ENCODE results near the gene PPM1A.

Gene PPM1A

DNA sequence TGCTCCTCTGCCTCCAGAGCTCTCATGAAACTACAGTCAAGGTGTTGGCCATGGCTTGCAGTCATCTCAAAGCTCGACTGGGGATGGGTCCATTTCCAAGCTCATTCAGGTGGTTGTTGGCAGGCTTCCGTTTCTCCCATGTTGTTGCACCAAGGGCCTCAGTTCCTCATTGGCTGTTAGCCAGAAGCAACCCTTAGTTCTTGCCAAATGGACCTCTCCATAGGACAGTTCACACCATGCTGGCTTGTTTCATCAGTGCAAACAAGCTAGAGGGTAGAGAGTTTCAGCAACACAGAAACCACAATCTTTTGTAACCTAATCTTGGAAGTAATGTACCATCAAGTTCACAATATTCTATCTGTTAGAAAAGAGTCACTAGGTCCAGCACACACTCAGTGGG is 22.7 kb upstream of the PPM1A start:
- TF ChIP-seq, protein P1, sequence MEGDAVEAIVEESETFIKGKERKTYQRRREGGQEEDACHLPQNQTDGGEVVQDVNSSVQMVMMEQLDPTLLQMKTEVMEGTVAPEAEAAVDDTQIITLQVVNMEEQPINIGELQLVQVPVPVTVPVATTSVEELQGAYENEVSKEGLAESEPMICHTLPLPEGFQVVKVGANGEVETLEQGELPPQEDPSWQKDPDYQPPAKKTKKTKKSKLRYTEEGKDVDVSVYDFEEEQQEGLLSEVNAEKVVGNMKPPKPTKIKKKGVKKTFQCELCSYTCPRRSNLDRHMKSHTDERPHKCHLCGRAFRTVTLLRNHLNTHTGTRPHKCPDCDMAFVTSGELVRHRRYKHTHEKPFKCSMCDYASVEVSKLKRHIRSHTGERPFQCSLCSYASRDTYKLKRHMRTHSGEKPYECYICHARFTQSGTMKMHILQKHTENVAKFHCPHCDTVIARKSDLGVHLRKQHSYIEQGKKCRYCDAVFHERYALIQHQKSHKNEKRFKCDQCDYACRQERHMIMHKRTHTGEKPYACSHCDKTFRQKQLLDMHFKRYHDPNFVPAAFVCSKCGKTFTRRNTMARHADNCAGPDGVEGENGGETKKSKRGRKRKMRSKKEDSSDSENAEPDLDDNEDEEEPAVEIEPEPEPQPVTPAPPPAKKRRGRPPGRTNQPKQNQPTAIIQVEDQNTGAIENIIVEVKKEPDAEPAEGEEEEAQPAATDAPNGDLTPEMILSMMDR (IDR thresholded peaks at IDR 0.05): no peak
- no peak for DNase-seq (ENCODE audit: low spot score)
- no peak overlapping the region for H3K4me3 ChIP-seq

DNA sequence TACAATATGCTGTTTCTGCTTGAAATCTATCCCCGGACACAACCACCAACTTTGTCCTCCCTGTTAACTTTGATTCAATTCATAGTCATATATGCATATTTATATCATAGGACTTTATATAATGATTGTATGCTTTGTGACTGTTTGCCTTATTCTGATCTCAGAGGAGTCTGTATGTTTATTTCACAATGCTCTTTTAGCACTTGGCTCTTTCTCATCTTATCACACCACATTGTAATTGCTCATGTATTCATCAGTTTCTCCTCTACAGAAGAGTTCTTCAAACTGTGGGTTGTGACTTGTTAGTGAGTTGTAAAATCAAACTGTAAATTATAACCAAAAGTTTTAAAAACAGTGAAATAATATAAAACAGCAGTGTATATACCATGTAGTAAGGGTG is 21.7 kb upstream of the PPM1A start:
- Histone ChIP-seq H3K4me3 (no peak overlapping the region), H3K27ac (no peak overlapping the region)
- TF ChIP-seq, protein P1 (IDR thresholded peaks at IDR 0.05): no peak
- no peak for DNase-seq (ENCODE audit: low spot score)

More for the DNA sequence above, 22.7 kb upstream of the PPM1A start:
- H3K27ac ChIP-seq: no peak overlapping the region

DNA sequence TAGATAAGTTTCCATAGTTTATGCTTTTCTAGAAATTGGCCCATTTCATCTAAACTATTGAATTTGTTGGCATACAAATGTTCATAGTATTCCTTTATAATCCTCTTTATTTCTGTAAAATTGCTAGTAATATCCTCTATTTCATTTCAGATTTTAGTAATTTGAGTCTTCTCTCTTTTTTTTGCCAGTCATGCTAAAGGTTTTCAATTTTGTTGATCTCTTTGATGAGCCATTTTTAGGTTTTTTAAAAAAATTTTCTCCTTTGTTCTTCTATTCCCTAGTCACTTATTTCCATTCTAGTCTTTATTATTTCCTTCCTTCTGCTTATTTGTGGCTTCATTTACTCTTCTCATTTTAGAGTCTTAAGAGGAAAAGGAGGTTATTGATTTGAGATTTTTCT is 19.4 kb upstream of the PPM1A start:
- DNase-seq (ENCODE audit: low spot score): no peak
- TF ChIP-seq, protein P1 (IDR thresholded peaks at IDR 0.05): no peak
- H3K4me3 ChIP-seq: no peak overlapping the region
- no peak overlapping the region for H3K27ac ChIP-seq

DNA sequence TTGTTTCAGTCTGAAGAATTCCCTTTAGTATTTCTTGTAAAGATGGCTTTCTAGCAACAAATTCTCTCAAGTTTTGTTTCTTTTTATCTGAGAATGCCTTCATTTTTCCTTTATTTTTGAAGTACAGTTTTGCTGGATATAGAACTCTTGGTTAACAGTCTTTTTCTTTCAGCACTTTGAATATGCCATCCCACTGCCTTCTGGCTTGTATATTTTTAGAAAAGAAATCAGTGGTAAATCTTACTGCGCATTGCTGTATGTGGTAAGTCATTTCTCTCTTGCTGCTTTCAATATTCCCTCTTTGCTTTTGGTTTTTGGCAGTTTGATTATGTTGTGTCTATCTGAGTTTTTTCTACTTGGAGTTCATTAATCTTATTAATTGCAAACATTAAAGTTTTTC is 16.8 kb upstream of the PPM1A start:
- Histone ChIP-seq H3K27ac (no peak overlapping the region), H3K4me3 (no peak overlapping the region)
- TF ChIP-seq, protein P1 (IDR thresholded peaks at IDR 0.05): no peak
- no peak for DNase-seq (ENCODE audit: low spot score)

DNA sequence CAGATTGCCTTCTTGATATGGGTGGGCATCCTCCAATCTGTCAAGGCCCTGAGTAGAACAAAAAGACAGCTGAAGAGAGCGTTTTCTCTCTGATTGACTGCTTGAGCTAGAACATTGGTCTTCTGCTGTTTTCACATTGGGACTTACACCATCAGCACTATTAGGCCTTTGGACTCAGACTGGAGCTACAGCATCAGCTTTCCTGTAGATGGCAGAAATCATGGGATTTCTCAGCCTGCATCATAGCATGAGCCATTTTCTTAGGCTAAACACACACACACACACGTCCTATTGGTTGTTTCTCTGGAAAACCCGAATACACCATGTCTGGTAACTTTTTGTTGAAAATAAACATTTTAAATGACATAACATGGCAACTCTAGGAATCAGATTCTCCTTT is 15.8 kb upstream of the PPM1A start:
- no peak for DNase-seq (ENCODE audit: low spot score)
- TF ChIP-seq, protein P1 (IDR thresholded peaks at IDR 0.05): no peak
- no peak overlapping the region for H3K27ac ChIP-seq
- no peak overlapping the region for H3K4me3 ChIP-seq

GRCh38 chr14:60233891-60234290 is 15.1 kb upstream of the PPM1A start:
- TF ChIP-seq, protein P1 (IDR thresholded peaks at IDR 0.05): no peak
- no peak overlapping the region for H3K4me3 ChIP-seq
- no peak overlapping the region for H3K27ac ChIP-seq
- no peak for DNase-seq (ENCODE audit: low spot score)

DNA sequence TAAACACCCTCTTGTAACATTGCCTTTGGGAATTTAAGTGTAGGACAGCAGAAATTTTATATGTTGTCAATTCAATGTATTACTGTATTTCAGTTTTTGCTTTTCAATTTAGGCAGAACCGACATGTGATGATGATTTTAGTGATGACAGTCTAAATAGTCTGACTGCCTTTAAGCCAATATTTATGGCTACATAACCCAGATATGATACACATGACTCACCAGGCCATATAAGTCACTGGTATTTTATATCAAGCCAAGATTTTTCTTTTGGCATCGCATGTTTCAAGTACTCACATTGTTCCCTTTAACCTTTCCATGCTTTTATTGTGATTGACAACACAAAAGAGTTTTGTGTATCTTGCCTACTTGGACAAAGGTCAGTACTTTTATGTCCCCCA is 13.6 kb upstream of the PPM1A start:
- Histone ChIP-seq H3K27ac (no peak overlapping the region), H3K4me3 (no peak overlapping the region)
- TF ChIP-seq, protein P1 (IDR thresholded peaks at IDR 0.05): no peak
- no peak for DNase-seq (ENCODE audit: low spot score)
